ENCODE data around the gene SECISBP2.
"Not testable (repeated sequence)": the region's sequence is repeated elsewhere in the genome, so short reads cannot be mapped to it uniquely, and the experiment has no call there.

The SECISBP2 gene

GRCh38 chr9:89318123-89319014, at the start of gene SECISBP2:
Gene SECISBP2, plus strand, starts transcription at chr9:89318500. Its CDS starts 77 bp downstream, at chr9:89318577.
- peak; percentile 95 for DNase-seq

GRCh38 chr9:89273528-89274279, 44.6 kb upstream of the SECISBP2 start:
- no peak for DNase-seq

- DNase-seq, result no peak
These were observed 43.5 kb upstream of the SECISBP2 start for GRCh38 chr9:89274838-89275237.

- DNase-seq, result not testable (repeated sequence)
These were observed 42.3 kb upstream of the SECISBP2 start for GRCh38 chr9:89276040-89276439.

GRCh38 chr9:89277043-89277442, 41.3 kb upstream of the SECISBP2 start:
- DNase-seq, result no peak

- no peak for DNase-seq
These were observed 40.8 kb upstream of the SECISBP2 start for GRCh38 chr9:89277454-89277853.

- no peak for DNase-seq
These were observed 39.7 kb upstream of the SECISBP2 start for GRCh38 chr9:89278551-89278950.

GRCh38 chr9:89278997-89279739, 39.1 kb upstream of the SECISBP2 start:
- peak; percentile 12 for DNase-seq

GRCh38 chr9:89281106-89281505, 37.2 kb upstream of the SECISBP2 start:
- DNase-seq, result no peak

GRCh38 chr9:89282248-89282968, 35.9 kb upstream of the SECISBP2 start:
- not testable (repeated sequence) for DNase-seq

GRCh38 chr9:89284076-89284475, 34.2 kb upstream of the SECISBP2 start:
- DNase-seq, result no peak

- DNase-seq, result no peak
These were observed 26.6 kb upstream of the SECISBP2 start for GRCh38 chr9:89291741-89292140.

GRCh38 chr9:89293014-89293413, 25.3 kb upstream of the SECISBP2 start:
- DNase-seq, result no peak

- no peak for DNase-seq
These were observed 22.9 kb upstream of the SECISBP2 start for GRCh38 chr9:89295400-89295799.

GRCh38 chr9:89301996-89302395, 16.3 kb upstream of the SECISBP2 start:
- DNase-seq, result not testable (repeated sequence)

- DNase-seq, result no peak
These were observed 14.1 kb upstream of the SECISBP2 start for GRCh38 chr9:89304020-89304833.

GRCh38 chr9:89304834-89305188, 13.5 kb upstream of the SECISBP2 start:
- DNase-seq, result no peak

- no peak for DNase-seq
These were observed 12.4 kb upstream of the SECISBP2 start for GRCh38 chr9:89305868-89306267.

GRCh38 chr9:89309166-89309565, 9.1 kb upstream of the SECISBP2 start:
- DNase-seq, result no peak

GRCh38 chr9:89309608-89310474, 8.5 kb upstream of the SECISBP2 start:
- no peak for DNase-seq
